GM06990 (cell line): ENCODE measurements around the gene JADE2.

Experiments used
- DNase-seq: peaks from one replicate; pipeline ENCODE4 v3.0.0-alpha.2; 2011; ENCODE audit not compliant: insufficient read length; ENCODE audit errors: extremely low read depth
- H3K27me3 ChIP-seq: replicated peaks from 2 replicates; pipeline ENCODE4 v1.6.0; 2011; ENCODE audit warnings: low read length; ENCODE audit not compliant: control insufficient read depth, insufficient read depth
- H3K36me3 ChIP-seq: 2 replicates; pipeline ENCODE4 v1.5.1; 2011; ENCODE audit warnings: low read length; ENCODE audit not compliant: control insufficient read depth, insufficient read depth
- H3K4me3 ChIP-seq: replicated peaks from 2 replicates; pipeline ENCODE4 v1.5.1; 2011; ENCODE audit warnings: low read depth, mild to moderate bottlenecking, control low read depth, low read length
- CTCF ChIP-seq: IDR thresholded peaks from 2 replicates; pipeline ENCODE4 v1.5.1; 2011; ENCODE audit warnings: low read length, control low read depth, mild to moderate bottlenecking, inconsistent platforms; ENCODE audit not compliant: insufficient read depth, poor library complexity, severe bottlenecking

Gene JADE2

GRCh38 chr5:134576386-134577021 lies 51.0 kb downstream of the JADE2 start:
- TF ChIP-seq CTCF = no peak
- Histone ChIP-seq H3K4me3 (no peak overlapping the region), H3K36me3 (peaks cover 64% of the 10 kb centered on the region), H3K27me3 (no peaks in the 10 kb centered on the region)
- no peak for DNase-seq

GRCh38 chr5:134577022-134577795 lies 51.7 kb downstream of the JADE2 start:
- H3K27me3 ChIP-seq = no peaks in the 10 kb centered on the region
- no peak for DNase-seq
- no peak overlapping the region for H3K4me3 ChIP-seq
- no peak for TF ChIP-seq CTCF
- peaks cover 57% of the 10 kb centered on the region for H3K36me3 ChIP-seq

- H3K27me3 ChIP-seq = no peaks in the 10 kb centered on the region
- peak; percentile 85 for TF ChIP-seq CTCF
- H3K4me3 ChIP-seq = no peak overlapping the region
- peak; percentile 37 for DNase-seq
- peaks cover 52% of the 10 kb centered on the region for H3K36me3 ChIP-seq
These were observed 52.5 kb downstream of the JADE2 start for GRCh38 chr5:134577796-134578577.

- Histone ChIP-seq H3K36me3 (peaks cover 46% of the 10 kb centered on the region), H3K4me3 (no peak overlapping the region), H3K27me3 (no peaks in the 10 kb centered on the region)
- TF ChIP-seq CTCF = no peak
- DNase-seq = no peak
These were observed 53.3 kb downstream of the JADE2 start for GRCh38 chr5:134578578-134579283.

- DNase-seq = no peak
- H3K27me3 ChIP-seq = no peaks in the 10 kb centered on the region
- peaks cover 43% of the 10 kb centered on the region for H3K36me3 ChIP-seq
- H3K4me3 ChIP-seq = no peak overlapping the region
- TF ChIP-seq CTCF = no peak
These were observed 53.9 kb downstream of the JADE2 start for GRCh38 chr5:134579284-134579771.
